DOHH2 (cell line): ENCODE data around the gene ABTB1.

Experiments used
- H3F3A ChIP-seq: fragments of 200-600 bp; sonication (generic), shearing (Covaris generic); 2 replicates; pipeline ENCODE4 v1.6.0; 2016; ENCODE audit warnings: antibody characterized with exemption, mild to moderate bottlenecking; ENCODE audit not compliant: control insufficient read depth, insufficient read depth
- H3K27ac ChIP-seq: fragments of 200-600 bp; sonication (generic); 2 replicates; pipeline ENCODE4 v1.5.1; 2014; ENCODE audit warnings: low read depth, mild to moderate bottlenecking, low read length, moderate library complexity
- H3K27me3 ChIP-seq: fragments of 200-600 bp; sonication (generic); 2 replicates; pipeline ENCODE4 v1.6.1; 2014; ENCODE audit warnings: mild to moderate bottlenecking, low read length, mixed read lengths; ENCODE audit not compliant: control insufficient read depth
- H3K36me3 ChIP-seq: fragments of 200-600 bp; sonication (generic); 2 replicates; pipeline ENCODE4 v1.6.1; 2014; ENCODE audit warnings: mild to moderate bottlenecking, low read length, moderate library complexity, mixed read lengths; ENCODE audit not compliant: control insufficient read depth
- H3K4me1 ChIP-seq: fragments of 200-600 bp; sonication (generic); 2 replicates; pipeline ENCODE4 v1.6.1; 2014; ENCODE audit warnings: mild to moderate bottlenecking, low read length, mixed read lengths; ENCODE audit not compliant: control insufficient read depth
- H3K4me2 ChIP-seq: fragments of 200-600 bp; sonication (generic); 2 replicates; pipeline ENCODE4 v1.6.0; 2014; ENCODE audit warnings: mild to moderate bottlenecking, low read length, moderate library complexity
- H3K4me3 ChIP-seq: fragments of 200-600 bp; sonication (generic); 2 replicates; pipeline ENCODE4 v1.5.1; 2014; ENCODE audit warnings: mild to moderate bottlenecking, low read length, mixed read lengths
- H3K79me2 ChIP-seq: fragments of 200-600 bp; sonication (generic); 2 replicates; pipeline ENCODE4 v1.6.1; 2014; ENCODE audit warnings: mild to moderate bottlenecking, low read length, mixed read lengths; ENCODE audit not compliant: control insufficient read depth
- H3K9me2 ChIP-seq: fragments of 200-600 bp; sonication (generic); replicated peaks from 2 replicates; pipeline ENCODE4 v1.6.1; 2014; ENCODE audit warnings: mild to moderate bottlenecking, low read length, mixed read lengths; ENCODE audit not compliant: control insufficient read depth
- H3K9me3 ChIP-seq: fragments of 200-600 bp; sonication (generic); 2 replicates; pipeline ENCODE4 v1.6.1; 2014; ENCODE audit warnings: antibody characterized with exemption, low read length, mixed read lengths; ENCODE audit not compliant: control insufficient read depth, insufficient read depth
- H4K20me1 ChIP-seq: fragments of 200-600 bp; sonication (generic); 2 replicates; pipeline ENCODE4 v1.6.0; 2014; ENCODE audit warnings: low read depth, mild to moderate bottlenecking, antibody characterized with exemption, low read length, moderate library complexity; ENCODE audit not compliant: control insufficient read depth, insufficient read depth
- CTCF ChIP-seq: fragments of 200-600 bp; sonication (generic); IDR thresholded peaks from one replicate; pipeline ENCODE4 v1.5.1; 2014; ENCODE audit warnings: antibody characterized with exemption, mild to moderate bottlenecking, low read depth, low read length; ENCODE audit not compliant: poor library complexity, severe bottlenecking
- EZH2phosphoT487 ChIP-seq: fragments of 200-600 bp; sonication (generic); IDR thresholded peaks from 2 replicates; pipeline ENCODE4 v1.6.1; 2017; ENCODE audit warnings: borderline replicate concordance, mild to moderate bottlenecking, antibody characterized with exemption, low read length, moderate library complexity, mixed read lengths

The ABTB1 gene

GRCh38 chr3:127673191-127674100, 694 bp downstream of the ABTB1 start:
- H3K27me3 ChIP-seq = no peaks in the 10 kb centered on the region
- peak overlapping the region; percentile 86 for H3K4me2 ChIP-seq
- H4K20me1 ChIP-seq = no peaks in the 10 kb centered on the region
- H3K9me3 ChIP-seq = no peaks in the 10 kb centered on the region
- no peaks in the 10 kb centered on the region for H3K9me2 ChIP-seq
- peaks cover 4% of the 10 kb centered on the region; the same call in 1 of the 2 replicates for H3K79me2 ChIP-seq
- no peaks in the 10 kb centered on the region for H3F3A ChIP-seq
- peak overlapping the region; percentile 16; the same call in 1 of the 2 replicates for H3K27ac ChIP-seq
- no peaks in the 10 kb centered on the region for H3K36me3 ChIP-seq
- TF ChIP-seq CTCF (peak; percentile 20), EZH2phosphoT487 (no peak)
- H3K4me3 ChIP-seq = peak overlapping the region; percentile 90
- peaks cover 18% of the 10 kb centered on the region for H3K4me1 ChIP-seq

GRCh38 chr3:127674101-127674721, 1.5 kb downstream of the ABTB1 start:
- no peaks in the 10 kb centered on the region for H3K27me3 ChIP-seq
- H3K36me3 ChIP-seq = no peaks in the 10 kb centered on the region
- H3K27ac ChIP-seq = no peak overlapping the region
- peaks cover 26% of the 10 kb centered on the region for H3K4me1 ChIP-seq
- H3K9me2 ChIP-seq = no peaks in the 10 kb centered on the region
- H3K4me2 ChIP-seq = no peak overlapping the region
- H3K9me3 ChIP-seq = no peaks in the 10 kb centered on the region
- no peak overlapping the region for H3K4me3 ChIP-seq
- H3F3A ChIP-seq = no peaks in the 10 kb centered on the region
- H3K79me2 ChIP-seq = peaks cover 4% of the 10 kb centered on the region; the same call in 1 of the 2 replicates
- TF ChIP-seq EZH2phosphoT487 (no peak), CTCF (no peak)
- no peaks in the 10 kb centered on the region for H4K20me1 ChIP-seq

- no peaks in the 10 kb centered on the region for H3K9me3 ChIP-seq
- no peak overlapping the region for H3K4me3 ChIP-seq
- no peaks in the 10 kb centered on the region for H3K36me3 ChIP-seq
- H4K20me1 ChIP-seq = no peaks in the 10 kb centered on the region
- H3K9me2 ChIP-seq = no peaks in the 10 kb centered on the region
- TF ChIP-seq CTCF = no peak
- no peak for TF ChIP-seq EZH2phosphoT487
- peaks cover 26% of the 10 kb centered on the region for H3K4me1 ChIP-seq
- no peak overlapping the region for H3K4me2 ChIP-seq
- no peaks in the 10 kb centered on the region for H3K27me3 ChIP-seq
- H3K79me2 ChIP-seq = peaks cover 4% of the 10 kb centered on the region; the same call in 1 of the 2 replicates
- H3K27ac ChIP-seq = no peak overlapping the region
- H3F3A ChIP-seq = no peaks in the 10 kb centered on the region
These were observed 2.0 kb downstream of the ABTB1 start for GRCh38 chr3:127674790-127675189.
